Cardiac fibroblast (primary cell): Measurements from ENCODE around the gene TNNC1.

Experiments used
- DNase-seq, 2 donors: peaks; one replicate each; pipeline versions ENCODE4 v3.0.0 to v3.0.0-alpha.2; 2010; ENCODE audit warnings: low read depth in 2 of 2
- H3K4me3 ChIP-seq, 2 donors: replicated peaks in 1 of 2; 1 replicate in 1 of 2; 2 replicates in 1 of 2; pipeline ENCODE4 v1.5.1; 2011; ENCODE audit warnings: low read depth in 2 of 2, low read length in 2 of 2, mild to moderate bottlenecking in 2 of 2, moderate library complexity in 1 of 2
- TF ChIP-seq, protein P1 (sequence below): IDR thresholded peaks from one replicate; pipeline ENCODE4 v1.5.1; 2011; ENCODE audit warnings: low read depth, mild to moderate bottlenecking, low read length, inconsistent platforms

TNNC1 gene

DNA sequence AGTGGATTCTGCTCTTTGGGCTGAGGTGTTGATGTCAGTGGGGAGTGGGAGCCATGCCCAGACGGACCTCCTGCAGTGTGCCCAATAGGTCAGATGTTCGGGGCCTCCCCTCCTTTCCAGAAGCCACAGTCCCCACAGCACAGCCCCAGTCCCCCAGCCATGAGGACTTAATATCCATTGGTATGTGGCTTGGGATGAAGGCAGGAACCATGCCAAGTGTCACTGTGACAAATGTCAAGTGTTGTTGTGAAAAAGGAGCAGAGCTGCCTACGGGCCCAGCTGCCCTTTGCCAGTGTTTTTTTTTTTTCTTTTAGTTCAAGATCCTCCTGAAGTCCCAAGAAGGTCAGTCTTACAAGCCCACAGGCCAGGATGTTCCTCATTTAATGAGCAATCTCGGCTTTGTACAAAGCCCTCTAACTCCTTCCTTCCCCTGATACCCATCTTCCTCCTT, 21.1 kb downstream of the TNNC1 start:
- H3K4me3 ChIP-seq: no peak overlapping the region
- TF ChIP-seq, protein P1, sequence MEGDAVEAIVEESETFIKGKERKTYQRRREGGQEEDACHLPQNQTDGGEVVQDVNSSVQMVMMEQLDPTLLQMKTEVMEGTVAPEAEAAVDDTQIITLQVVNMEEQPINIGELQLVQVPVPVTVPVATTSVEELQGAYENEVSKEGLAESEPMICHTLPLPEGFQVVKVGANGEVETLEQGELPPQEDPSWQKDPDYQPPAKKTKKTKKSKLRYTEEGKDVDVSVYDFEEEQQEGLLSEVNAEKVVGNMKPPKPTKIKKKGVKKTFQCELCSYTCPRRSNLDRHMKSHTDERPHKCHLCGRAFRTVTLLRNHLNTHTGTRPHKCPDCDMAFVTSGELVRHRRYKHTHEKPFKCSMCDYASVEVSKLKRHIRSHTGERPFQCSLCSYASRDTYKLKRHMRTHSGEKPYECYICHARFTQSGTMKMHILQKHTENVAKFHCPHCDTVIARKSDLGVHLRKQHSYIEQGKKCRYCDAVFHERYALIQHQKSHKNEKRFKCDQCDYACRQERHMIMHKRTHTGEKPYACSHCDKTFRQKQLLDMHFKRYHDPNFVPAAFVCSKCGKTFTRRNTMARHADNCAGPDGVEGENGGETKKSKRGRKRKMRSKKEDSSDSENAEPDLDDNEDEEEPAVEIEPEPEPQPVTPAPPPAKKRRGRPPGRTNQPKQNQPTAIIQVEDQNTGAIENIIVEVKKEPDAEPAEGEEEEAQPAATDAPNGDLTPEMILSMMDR: no peak
- no peak for DNase-seq

DNA sequence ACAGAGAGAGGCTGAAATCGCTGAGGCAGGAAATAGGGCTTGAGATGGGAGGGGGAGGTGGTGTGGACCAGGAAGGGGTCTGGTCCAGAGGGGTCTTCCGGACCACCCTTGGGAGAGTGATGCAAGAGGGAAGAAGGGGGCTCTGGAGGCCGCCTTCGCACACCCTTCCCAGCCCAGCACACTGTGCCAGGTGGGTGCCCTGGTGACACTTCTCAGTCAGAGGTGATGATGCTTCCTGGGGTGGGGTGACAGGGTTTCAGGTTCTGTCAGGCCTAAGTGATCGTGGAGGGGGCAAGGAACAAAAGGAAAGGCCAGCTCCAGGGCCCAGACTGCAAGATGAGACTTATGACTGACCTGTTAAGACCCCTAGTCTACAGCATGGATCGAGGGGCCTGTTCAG, 21.6 kb downstream of the TNNC1 start:
- TF ChIP-seq, protein P1: no peak
- H3K4me3 ChIP-seq: no peak overlapping the region
- no peak for DNase-seq

DNA sequence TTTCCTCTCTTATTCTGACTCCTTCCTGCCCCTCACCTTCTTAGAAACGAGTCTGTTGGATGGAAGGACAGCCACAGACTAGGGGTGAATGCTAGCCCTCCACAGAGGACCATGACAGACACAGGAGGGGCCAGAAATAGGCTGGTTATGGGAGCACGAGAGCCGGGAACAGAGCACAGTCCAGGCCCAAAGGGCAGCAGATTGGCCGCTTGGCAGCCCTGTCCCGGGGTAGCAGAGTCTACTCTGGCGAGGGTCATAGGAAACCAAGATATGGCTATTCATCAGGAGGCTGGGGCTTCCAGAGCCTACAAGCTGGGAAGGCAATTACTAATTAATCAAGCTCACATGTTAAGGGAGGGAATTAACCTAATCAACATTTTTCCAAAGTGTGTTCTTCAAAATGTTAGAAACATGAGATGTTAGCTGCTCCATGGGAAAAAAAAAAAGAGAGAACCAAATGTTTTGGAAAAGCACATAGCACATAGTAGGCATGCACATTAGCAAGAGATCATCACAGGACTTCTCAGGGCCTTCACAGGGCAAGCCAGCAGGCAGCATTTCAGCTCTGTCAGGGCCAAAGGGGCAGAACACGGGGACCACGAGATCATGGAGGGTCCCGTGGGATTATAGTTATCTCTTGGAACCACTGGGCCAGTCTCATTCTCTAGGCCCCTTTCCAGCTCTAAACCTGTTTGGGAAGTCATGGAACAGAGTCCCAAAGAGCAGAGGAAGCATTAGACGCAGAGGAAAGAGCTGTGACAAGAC, 22.2 kb downstream of the TNNC1 start:
- DNase-seq: no peak
- H3K4me3 ChIP-seq: no peak overlapping the region
- TF ChIP-seq, protein P1: no peak

DNA sequence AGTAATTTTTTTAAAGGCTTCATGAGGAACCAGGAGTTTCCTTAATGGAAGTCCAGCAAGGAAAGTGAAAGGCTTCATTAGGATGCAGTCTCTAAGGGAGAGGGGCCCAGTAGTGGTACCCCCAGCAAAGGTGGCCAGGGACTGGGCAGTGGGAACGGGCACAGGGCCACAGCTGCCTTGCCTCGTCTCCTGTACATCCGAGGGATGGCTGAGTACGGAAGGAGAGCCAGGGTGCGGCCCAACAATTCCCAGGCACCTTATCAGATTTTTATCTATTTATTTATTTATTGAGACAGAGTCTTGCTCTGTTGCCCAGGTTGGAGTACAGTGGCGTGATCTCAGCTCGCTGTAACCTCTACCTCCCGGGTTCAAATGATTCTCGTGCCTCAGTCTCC, 23.4 kb downstream of the TNNC1 start:
- TF ChIP-seq, protein P1: no peak
- no peak for DNase-seq
- no peak overlapping the region for H3K4me3 ChIP-seq

DNA sequence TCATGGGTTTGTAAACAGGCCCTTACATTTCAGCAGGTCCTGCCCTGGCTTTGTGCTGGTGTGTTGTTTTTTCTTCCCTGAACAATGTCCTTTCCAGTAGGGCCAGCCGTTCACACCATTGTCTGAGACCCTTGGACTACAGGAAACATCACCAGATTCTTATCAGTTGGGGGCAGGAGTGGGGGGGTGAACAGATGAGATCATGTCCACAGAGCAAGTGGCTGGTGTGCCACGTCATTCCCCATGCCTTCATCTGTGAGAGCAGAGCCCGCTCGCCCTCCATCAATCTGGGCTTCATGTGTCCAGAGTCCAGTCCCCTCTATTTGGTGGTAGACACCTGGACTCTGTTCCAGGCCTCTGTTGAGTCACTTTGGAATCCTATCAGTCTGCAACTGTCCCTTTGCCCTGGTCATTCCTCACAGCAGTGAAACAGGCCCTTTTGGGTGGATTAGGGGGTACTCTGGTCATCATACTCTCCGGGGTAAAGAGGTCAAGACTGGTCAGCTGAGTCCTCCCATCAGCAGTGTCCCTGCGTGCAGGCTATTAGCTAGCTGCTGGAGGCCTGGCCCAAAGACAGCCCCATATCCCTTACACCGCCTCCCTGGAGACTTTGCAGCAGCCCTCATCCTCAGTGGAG, 23.9 kb downstream of the TNNC1 start:
- DNase-seq: peak in 1 of 2 donors; percentile 60
- TF ChIP-seq, protein P1: no peak
- no peak overlapping the region for H3K4me3 ChIP-seq

DNA sequence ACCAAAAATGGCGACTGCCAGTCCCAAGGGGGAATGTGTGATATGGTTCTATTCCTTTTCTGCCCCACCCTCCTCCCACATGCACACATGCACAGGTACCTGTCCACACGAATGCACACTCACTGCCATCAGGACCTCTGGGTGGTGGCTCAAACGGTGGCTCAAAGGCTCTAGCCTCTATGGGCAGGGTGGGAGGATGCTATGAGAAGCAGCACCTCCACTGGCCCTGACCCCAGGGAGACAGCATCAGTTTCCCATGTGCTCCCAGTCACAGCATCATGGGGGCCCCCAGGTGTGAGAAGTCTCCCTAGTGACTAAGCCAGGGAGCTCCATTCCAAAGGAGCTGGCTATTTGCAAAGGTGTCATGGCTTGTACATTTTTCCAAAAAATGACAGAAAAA, 24.8 kb downstream of the TNNC1 start:
- TF ChIP-seq, protein P1: no peak
- DNase-seq: no peak
- no peak overlapping the region for H3K4me3 ChIP-seq
